HG03159 (cell line): ENCODE data around the gene AGAP1.

ENCODE experiments used
- ATAC-seq: cut with Tn5 transposase; IDR thresholded peaks from one replicate; pipeline ENCODE4 v1.9.1; 2021; ENCODE audit warnings: mild to moderate bottlenecking, moderate library complexity; ENCODE audit not compliant: unreplicated experiment

The AGAP1 gene

GRCh38 chr2:235530735-235531134 lies 36.9 kb downstream of the AGAP1 start:
- no peak for ATAC-seq

GRCh38 chr2:235532307-235532706 lies 38.5 kb downstream of the AGAP1 start:
- no peak for ATAC-seq

GRCh38 chr2:235533198-235533597 lies 39.4 kb downstream of the AGAP1 start:
- no peak for ATAC-seq

GRCh38 chr2:235533616-235534385 lies 40.0 kb downstream of the AGAP1 start:
- ATAC-seq, result no peak

- ATAC-seq, result no peak
Measured at GRCh38 chr2:235534678-235535422, 41.0 kb downstream of the AGAP1 start.

GRCh38 chr2:235535423-235536130 lies 41.7 kb downstream of the AGAP1 start:
- no peak for ATAC-seq

GRCh38 chr2:235536711-235537110 lies 42.9 kb downstream of the AGAP1 start:
- ATAC-seq, result no peak

- ATAC-seq, result no peak
Measured at GRCh38 chr2:235537186-235537585, 43.3 kb downstream of the AGAP1 start.

- ATAC-seq, result no peak
Measured at GRCh38 chr2:235537587-235537986, 43.7 kb downstream of the AGAP1 start.

GRCh38 chr2:235538144-235538639 lies 44.3 kb downstream of the AGAP1 start:
- ATAC-seq, result no peak

- no peak for ATAC-seq
Measured at GRCh38 chr2:235538981-235539380, 45.1 kb downstream of the AGAP1 start.

GRCh38 chr2:235539773-235540172 lies 45.9 kb downstream of the AGAP1 start:
- no peak for ATAC-seq

GRCh38 chr2:235541016-235541415 lies 47.2 kb downstream of the AGAP1 start:
- ATAC-seq, result no peak

- ATAC-seq, result no peak
Measured at GRCh38 chr2:235541838-235542549, 48.2 kb downstream of the AGAP1 start.

GRCh38 chr2:235542733-235543127 lies 48.9 kb downstream of the AGAP1 start:
- no peak for ATAC-seq

GRCh38 chr2:235543128-235543750 lies 49.4 kb downstream of the AGAP1 start:
- ATAC-seq, result no peak

- ATAC-seq, result no peak
Measured at GRCh38 chr2:235543851-235544688, 50.2 kb downstream of the AGAP1 start.

- ATAC-seq, result no peak
Measured at GRCh38 chr2:235544689-235544969, 50.8 kb downstream of the AGAP1 start.

GRCh38 chr2:235545339-235546150 lies 51.7 kb downstream of the AGAP1 start:
- ATAC-seq, result no peak
